Effector CD4-positive, alpha-beta T cell (primary cell): ENCODE results near the gene TMEM221. TPM values are rescaled to one million over a fixed set of nuclear protein-coding genes. Genes with fewer than 3 reads are reported as not detected.
"Not testable (repeated sequence)": the region's sequence is repeated elsewhere in the genome, so short reads cannot be mapped to it uniquely, and the experiment has no call there.

ENCODE experiments used
- DNase-seq: peaks from one replicate; pipeline ENCODE4 v3.0.0-alpha.2; 2020
- total RNA-seq: gene quantifications from one replicate; lab custom pipeline; 2026; lab: John Stamatoyannopoulos, UW

Gene TMEM221
- not detected for total RNA-seq

- DNase-seq, result peak; percentile 41
Measured at GRCh38 chr19:17448131-17448967, at the start of gene TMEM221. Gene TMEM221, minus strand, starts transcription at chr19:17448668. Its CDS starts 206 bp downstream, at chr19:17448462.

GRCh38 chr19:17497149-17497798, 48.8 kb upstream of the TMEM221 start:
- DNase-seq, result no peak

- peak; percentile 69 for DNase-seq
Measured at GRCh38 chr19:17496337-17496997, 48.0 kb upstream of the TMEM221 start.

- DNase-seq, result no peak
Measured at GRCh38 chr19:17495639-17496296, 47.3 kb upstream of the TMEM221 start.

- DNase-seq, result no peak
Measured at GRCh38 chr19:17491287-17491686, 42.8 kb upstream of the TMEM221 start.

GRCh38 chr19:17490411-17490810, 41.9 kb upstream of the TMEM221 start:
- peak; percentile 27 for DNase-seq

- DNase-seq, result no peak
Measured at GRCh38 chr19:17489392-17490030, 41.0 kb upstream of the TMEM221 start.

GRCh38 chr19:17488593-17489391, 40.3 kb upstream of the TMEM221 start:
- DNase-seq, result peak; percentile 61

- DNase-seq, result no peak
Measured at GRCh38 chr19:17487284-17488121, 39.0 kb upstream of the TMEM221 start.

- no peak for DNase-seq
Measured at GRCh38 chr19:17486545-17487240, 38.2 kb upstream of the TMEM221 start.

- DNase-seq, result no peak
Measured at GRCh38 chr19:17484520-17485185, 36.2 kb upstream of the TMEM221 start.

GRCh38 chr19:17483605-17484002, 35.1 kb upstream of the TMEM221 start:
- no peak for DNase-seq

- no peak for DNase-seq
Measured at GRCh38 chr19:17482877-17483604, 34.6 kb upstream of the TMEM221 start.

- DNase-seq, result no peak
Measured at GRCh38 chr19:17481986-17482385, 33.5 kb upstream of the TMEM221 start.

GRCh38 chr19:17479325-17479791, 30.9 kb upstream of the TMEM221 start:
- DNase-seq, result no peak

GRCh38 chr19:17475541-17476115, 27.2 kb upstream of the TMEM221 start:
- no peak for DNase-seq

GRCh38 chr19:17475011-17475540, 26.6 kb upstream of the TMEM221 start:
- DNase-seq, result not testable (repeated sequence)

- DNase-seq, result no peak
Measured at GRCh38 chr19:17473041-17473440, 24.6 kb upstream of the TMEM221 start.
